Activated CD4-positive, CD25-positive, alpha-beta regulatory T cell treated with anti-CD3 and anti-CD28 coated beads, Interleukin-2, amount 50 U/mL, for 72 hours (primary cell): ENCODE measurements around the gene CCR8.
A peak's percentile ranks its signal among the peaks of the same experiment; 100 is the strongest.
"Not testable (repeated sequence)": the region's sequence is repeated elsewhere in the genome, so short reads cannot be mapped to it uniquely, and the experiment has no call there.

Source experiments
- DNase-seq: peaks from one replicate; pipeline ENCODE4 v3.0.0; 2021

Gene CCR8

GRCh38 chr3:39317571-39318169 lies 11.8 kb upstream of the CCR8 start:
- DNase-seq = no peak

DNA sequence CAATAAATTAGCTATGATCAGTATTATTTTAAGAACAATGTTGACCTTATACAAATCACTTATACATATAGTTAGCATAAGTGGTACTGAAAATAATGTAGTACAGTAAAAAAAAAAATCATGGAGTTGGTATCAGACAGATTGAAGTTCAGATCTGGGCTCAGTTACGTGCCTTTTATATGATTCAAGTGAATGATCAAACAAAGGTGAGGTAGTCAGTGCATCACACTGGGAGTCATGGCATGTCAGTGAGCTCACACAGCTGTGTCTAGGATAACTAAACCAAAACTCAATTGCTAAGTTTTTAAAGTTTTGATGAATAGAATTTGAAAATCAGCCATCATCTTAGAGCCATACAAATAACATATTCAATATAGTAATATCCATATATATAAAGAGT lies 11.2 kb upstream of the CCR8 start:
- no peak for DNase-seq

GRCh38 chr3:39319249-39319648 lies 10.3 kb upstream of the CCR8 start:
- DNase-seq = no peak

GRCh38 chr3:39321574-39321983 lies 7.9 kb upstream of the CCR8 start:
- DNase-seq = not testable (repeated sequence)

GRCh38 chr3:39322209-39322715 lies 7.2 kb upstream of the CCR8 start:
- not testable (repeated sequence) for DNase-seq

- DNase-seq = no peak
Observed at GRCh38 chr3:39322936-39323335, 6.6 kb upstream of the CCR8 start.

- DNase-seq = no peak
Observed at GRCh38 chr3:39323494-39323893, 6.0 kb upstream of the CCR8 start.

GRCh38 chr3:39325236-39325635 lies 4.3 kb upstream of the CCR8 start:
- DNase-seq = no peak

- no peak for DNase-seq
Observed at GRCh38 chr3:39327053-39327745, 2.3 kb upstream of the CCR8 start.

DNA sequence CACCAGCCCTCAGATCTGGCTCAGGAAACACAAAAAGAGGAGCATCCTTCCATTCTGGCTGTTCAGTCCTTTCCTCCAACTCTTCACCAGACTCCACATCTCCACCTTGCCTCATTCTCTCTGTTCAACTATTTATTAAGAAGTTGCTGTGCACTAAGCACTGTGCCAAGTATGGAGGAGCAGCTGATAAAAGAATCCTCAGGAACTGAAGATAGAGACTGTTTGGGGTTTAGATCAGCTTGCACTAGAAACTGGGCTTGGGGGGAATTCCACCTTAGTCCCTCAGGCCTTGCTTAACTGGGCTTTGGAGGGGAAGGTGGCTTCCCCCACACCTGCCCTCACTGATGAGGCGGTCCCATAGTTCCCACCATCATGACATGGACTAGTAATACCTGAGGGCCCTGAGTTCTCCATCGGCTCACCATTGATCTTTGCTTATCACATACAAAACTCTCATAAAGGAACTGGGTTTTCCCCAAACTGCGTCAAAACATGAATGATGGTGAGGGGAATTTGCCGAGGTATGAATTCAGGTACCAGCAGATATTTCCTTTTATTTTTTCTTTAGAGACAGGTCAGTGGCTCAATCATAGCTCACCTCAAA lies 1.7 kb upstream of the CCR8 start:
- peak; percentile 39 for DNase-seq

GRCh38 chr3:39330824-39331223 lies 1.3 kb downstream of the CCR8 start:
- no peak for DNase-seq

GRCh38 chr3:39332525-39332924 lies 3.0 kb downstream of the CCR8 start:
- DNase-seq = no peak

- no peak for DNase-seq
Observed at GRCh38 chr3:39333607-39334006, 4.1 kb downstream of the CCR8 start.

DNA sequence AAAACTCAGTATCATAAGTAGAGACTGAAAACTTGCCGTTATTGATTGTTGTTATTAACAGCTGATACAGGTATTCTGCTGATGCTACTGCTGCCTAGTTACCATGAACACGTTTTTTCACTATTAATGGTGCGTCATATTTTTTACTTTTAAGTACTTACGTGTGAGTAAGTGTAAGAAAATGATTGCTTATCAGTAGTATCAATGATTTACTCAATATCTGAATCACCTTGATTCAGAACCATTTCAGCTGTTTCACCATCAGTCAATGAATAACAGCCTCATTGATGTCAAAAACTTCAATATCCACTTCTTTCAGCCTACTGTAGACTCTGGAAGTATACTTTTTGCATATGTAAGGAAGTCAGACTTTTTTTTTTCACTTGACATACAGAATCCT lies 4.7 kb downstream of the CCR8 start:
- DNase-seq = no peak

GRCh38 chr3:39338201-39338600 lies 8.7 kb downstream of the CCR8 start:
- DNase-seq = no peak

DNA sequence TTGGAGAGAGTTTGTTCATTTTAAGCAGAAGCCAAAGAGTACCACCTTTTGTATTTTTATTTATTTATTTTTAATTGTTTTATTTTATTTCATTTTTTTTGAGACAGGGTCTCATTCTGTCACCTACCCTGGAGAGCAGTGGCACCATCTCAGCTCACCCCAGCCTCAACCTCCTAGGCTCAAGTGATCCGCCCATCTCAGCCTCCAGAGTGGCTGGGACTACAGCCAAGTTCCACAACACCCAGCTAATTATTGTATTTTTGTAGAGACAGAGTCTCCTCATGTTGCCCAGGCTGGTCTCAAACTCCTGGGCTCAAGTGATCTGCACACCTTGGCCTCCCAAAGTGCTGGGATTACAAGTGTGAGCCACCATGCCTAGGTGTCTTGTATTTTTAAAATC lies 9.6 kb downstream of the CCR8 start:
- DNase-seq = no peak

DNA sequence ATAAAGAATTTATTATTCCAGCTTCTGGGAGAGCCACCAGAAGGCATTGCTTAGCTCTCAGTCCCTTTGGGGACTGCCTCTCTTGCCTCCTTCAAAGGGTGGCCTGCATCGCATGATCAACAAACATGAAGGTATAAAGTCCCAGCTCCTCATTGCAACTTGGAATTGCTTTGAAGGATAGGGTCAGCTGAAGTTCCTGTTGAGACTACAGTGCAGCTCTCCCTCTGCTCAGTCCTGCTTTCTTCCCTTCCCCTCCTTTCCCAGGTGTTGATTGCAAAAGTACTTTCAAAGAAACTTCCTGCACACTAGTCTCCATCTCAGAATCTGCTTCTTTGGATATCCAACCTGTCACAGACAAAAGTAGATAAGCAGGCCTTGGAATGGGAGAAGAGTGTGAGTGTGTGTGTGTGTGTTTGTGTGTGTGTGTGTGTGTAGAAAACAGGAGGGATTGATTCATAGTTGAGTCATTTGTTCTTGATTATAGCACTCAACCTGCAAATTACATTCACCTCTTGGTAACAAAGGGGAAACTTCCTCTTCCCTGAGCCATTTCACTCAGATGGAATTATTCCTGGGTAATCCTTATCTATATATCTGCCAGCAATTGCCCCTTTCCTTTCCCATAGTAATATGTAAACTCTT lies 13.7 kb downstream of the CCR8 start:
- no peak for DNase-seq

- no peak for DNase-seq
Observed at GRCh38 chr3:39343760-39344159, 14.3 kb downstream of the CCR8 start.

- DNase-seq = no peak
Observed at GRCh38 chr3:39344746-39345344, 15.3 kb downstream of the CCR8 start.

GRCh38 chr3:39346785-39347585 lies 17.5 kb downstream of the CCR8 start:
- DNase-seq = no peak

DNA sequence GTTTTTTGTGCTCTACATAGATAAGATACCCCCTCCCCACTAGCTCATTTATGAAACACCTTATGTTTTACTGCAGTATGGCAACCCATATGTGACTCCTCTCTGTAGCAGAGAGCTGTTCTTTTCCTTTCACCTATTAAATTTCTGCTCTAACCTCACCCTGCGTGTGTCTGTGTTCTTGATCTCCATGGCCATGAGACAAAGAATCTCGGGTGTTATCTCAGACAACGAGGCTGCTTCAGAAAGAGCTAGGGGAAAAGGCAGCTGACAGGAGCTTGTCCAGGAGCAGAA lies 18.0 kb downstream of the CCR8 start:
- no peak for DNase-seq

GRCh38 chr3:39349080-39349479 lies 19.6 kb downstream of the CCR8 start:
- no peak for DNase-seq

DNA sequence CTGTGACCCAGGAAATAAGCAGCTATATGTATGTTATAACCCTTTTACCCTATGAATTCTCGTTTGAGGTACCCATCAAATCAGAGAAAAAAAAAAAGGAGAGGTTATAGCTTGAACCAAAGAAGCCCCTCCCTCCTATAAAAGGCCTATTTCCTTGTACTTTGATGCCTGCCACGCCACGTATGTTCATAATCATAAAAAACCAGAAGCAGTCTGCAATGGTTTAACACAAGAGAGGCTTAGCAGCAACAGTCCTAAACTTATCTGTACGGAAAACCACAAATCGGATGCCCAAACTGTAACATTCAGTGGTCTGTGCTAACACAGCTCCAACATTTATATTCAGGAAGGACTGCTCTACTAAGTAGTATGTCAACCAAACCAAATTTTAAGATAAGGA lies 21.2 kb downstream of the CCR8 start:
- no peak for DNase-seq
